Measurements from ENCODE around the gene SCML2.

SCML2 gene

DNA sequence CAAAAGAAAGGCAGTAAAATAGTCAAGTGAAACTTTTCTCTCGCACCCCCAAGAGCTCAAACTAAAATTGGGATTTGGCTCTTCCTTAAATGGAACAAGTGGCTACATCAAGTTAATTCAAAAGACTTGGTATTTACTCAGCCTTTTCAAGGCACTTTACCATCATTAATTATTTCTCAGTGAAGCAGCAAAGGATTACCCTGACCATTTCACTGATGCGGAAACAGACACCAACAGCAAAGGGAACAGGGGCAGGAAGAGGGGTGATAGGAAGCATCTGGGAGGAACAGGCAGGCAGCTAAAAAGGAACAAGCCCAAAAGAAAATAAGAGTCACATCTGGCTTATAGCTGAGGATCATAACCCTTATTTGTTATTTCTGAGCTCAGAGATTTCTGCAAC lies 2.7 kb downstream of the SCML2 start:
- DNase-seq, result no peak
- no CpG with 5 or more reads among the region's 2 CpGs for WGBS (ENCODE audit: extremely low coverage, insufficient coverage, low lambda C conversion rate)
- H3K23ac ChIP-seq (ENCODE audit: low read length), result no peak overlapping the region
- H3K79me1 ChIP-seq (ENCODE audit: low read length), result no peaks in the 10 kb centered on the region
- no peaks in the 10 kb centered on the region for H3K36me3 ChIP-seq (ENCODE audit: control insufficient read depth, insufficient read depth, low read length)
- H3K4me1 ChIP-seq (ENCODE audit: control insufficient read depth, low read depth, low read length), result no peaks in the 10 kb centered on the region
- no peak overlapping the region for H3K4me3 ChIP-seq (ENCODE audit: low read length)
- no peak overlapping the region for H4K8ac ChIP-seq (ENCODE audit: low read depth, low read length)
- H2AK5ac ChIP-seq (ENCODE audit: low read length), result no peak overlapping the region
- no peak overlapping the region for H3K27ac ChIP-seq (ENCODE audit: low read depth, low read length)
- no peak overlapping the region for H3K56ac ChIP-seq (ENCODE audit: low read length)
- H3K27me3 ChIP-seq (ENCODE audit: insufficient read depth, low read length, poor library complexity), result no peaks in the 10 kb centered on the region
- H3K79me2 ChIP-seq (ENCODE audit: control insufficient read depth, insufficient read depth, low read length), result no peaks in the 10 kb centered on the region
- no peak overlapping the region for H3K4ac ChIP-seq (ENCODE audit: low read depth, low read length)
- no peak overlapping the region for H3K4me2 ChIP-seq (ENCODE audit: low read length)
- H4K5ac ChIP-seq (ENCODE audit: low read length), result no peak overlapping the region
- H3K9ac ChIP-seq (ENCODE audit: low read length), result no peak overlapping the region
- H2BK120ac ChIP-seq (ENCODE audit: low read depth, low read length), result no peak overlapping the region
- H3K18ac ChIP-seq (ENCODE audit: low read length), result no peak overlapping the region
- no peak overlapping the region for H2BK15ac ChIP-seq (replicated peaks; ENCODE audit: low read depth)
- no peak overlapping the region for H2BK5ac ChIP-seq (ENCODE audit: low read length)

DNA sequence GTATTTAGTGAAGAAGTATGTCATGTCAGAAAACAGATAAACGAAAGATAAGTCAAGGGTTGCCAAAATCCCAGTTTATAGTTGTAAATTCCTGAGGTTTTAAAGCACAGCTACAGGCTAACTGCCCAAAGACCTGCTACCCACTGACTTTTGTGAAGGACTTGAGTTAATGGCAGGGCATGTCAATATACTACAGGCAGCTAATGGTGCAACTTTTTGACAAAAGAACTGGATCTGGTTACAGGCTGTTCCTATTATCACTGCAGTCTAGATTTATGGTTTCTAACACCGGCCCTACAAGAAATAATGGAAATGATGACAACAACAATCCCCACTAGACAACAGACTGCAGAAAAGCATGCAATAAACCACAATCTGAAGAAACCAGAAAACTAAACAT lies 6.4 kb downstream of the SCML2 start:
- Histone ChIP-seq H3K4ac (ENCODE audit: low read depth, low read length) (no peak overlapping the region), H3K56ac (ENCODE audit: low read length) (no peak overlapping the region), H3K4me1 (ENCODE audit: control insufficient read depth, low read depth, low read length) (no peaks in the 10 kb centered on the region), H4K5ac (ENCODE audit: low read length) (no peak overlapping the region), H2AK5ac (ENCODE audit: low read length) (no peak overlapping the region), H3K23ac (ENCODE audit: low read length) (no peak overlapping the region), H3K79me1 (ENCODE audit: low read length) (no peaks in the 10 kb centered on the region), H2BK15ac (replicated peaks; ENCODE audit: low read depth) (no peak overlapping the region), H3K27me3 (ENCODE audit: insufficient read depth, low read length, poor library complexity) (no peaks in the 10 kb centered on the region), H3K36me3 (ENCODE audit: control insufficient read depth, insufficient read depth, low read length) (no peaks in the 10 kb centered on the region), H3K27ac (ENCODE audit: low read depth, low read length) (no peak overlapping the region), H3K9ac (ENCODE audit: low read length) (no peak overlapping the region), H3K4me2 (ENCODE audit: low read length) (no peak overlapping the region), H3K79me2 (ENCODE audit: control insufficient read depth, insufficient read depth, low read length) (no peaks in the 10 kb centered on the region), H3K4me3 (ENCODE audit: low read length) (no peak overlapping the region), H2BK5ac (ENCODE audit: low read length) (no peak overlapping the region), H3K18ac (ENCODE audit: low read length) (no peak overlapping the region), H4K8ac (ENCODE audit: low read depth, low read length) (no peak overlapping the region), H2BK120ac (ENCODE audit: low read depth, low read length) (no peak overlapping the region)
- peak; percentile 2 for DNase-seq
- no CpG with 5 or more reads among the region's 2 CpGs for WGBS (ENCODE audit: extremely low coverage, insufficient coverage, low lambda C conversion rate)

DNA sequence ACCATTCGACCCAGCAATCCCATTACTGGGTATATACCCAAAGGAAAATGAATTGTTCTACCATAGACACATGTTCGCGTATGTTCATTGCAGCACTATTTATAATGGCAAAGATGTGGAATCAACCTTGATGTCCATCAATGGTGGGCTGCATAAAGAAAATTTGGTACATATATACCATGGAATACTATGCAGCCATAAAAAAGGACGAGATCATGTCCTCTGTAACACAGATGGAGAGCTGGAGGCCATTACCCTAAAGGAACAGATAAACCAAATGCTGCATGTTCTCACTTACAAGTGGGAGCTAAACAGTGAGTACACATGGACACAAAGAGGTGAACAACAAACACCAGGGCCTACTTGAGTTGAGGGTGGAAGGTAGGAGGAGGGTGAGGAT lies 45.1 kb downstream of the SCML2 start:
- Histone ChIP-seq H3K9ac (ENCODE audit: low read length) (no peak overlapping the region), H3K23ac (ENCODE audit: low read length) (no peak overlapping the region), H3K4me1 (ENCODE audit: control insufficient read depth, low read depth, low read length) (no peaks in the 10 kb centered on the region), H4K8ac (ENCODE audit: low read depth, low read length) (no peak overlapping the region), H3K79me1 (ENCODE audit: low read length) (no peaks in the 10 kb centered on the region), H3K79me2 (ENCODE audit: control insufficient read depth, insufficient read depth, low read length) (no peaks in the 10 kb centered on the region), H2BK5ac (ENCODE audit: low read length) (no peak overlapping the region), H3K36me3 (ENCODE audit: control insufficient read depth, insufficient read depth, low read length) (no peaks in the 10 kb centered on the region), H3K27me3 (ENCODE audit: insufficient read depth, low read length, poor library complexity) (no peaks in the 10 kb centered on the region), H2BK120ac (ENCODE audit: low read depth, low read length) (no peak overlapping the region), H3K27ac (ENCODE audit: low read depth, low read length) (no peak overlapping the region), H3K4me2 (ENCODE audit: low read length) (no peak overlapping the region), H4K5ac (ENCODE audit: low read length) (no peak overlapping the region), H3K4ac (ENCODE audit: low read depth, low read length) (no peak overlapping the region), H3K56ac (ENCODE audit: low read length) (no peak overlapping the region), H3K4me3 (ENCODE audit: low read length) (no peak overlapping the region), H2BK15ac (replicated peaks; ENCODE audit: low read depth) (no peak overlapping the region), H2AK5ac (ENCODE audit: low read length) (no peak overlapping the region), H3K18ac (ENCODE audit: low read length) (no peak overlapping the region)
- no peak for DNase-seq
- WGBS (ENCODE audit: extremely low coverage, insufficient coverage, low lambda C conversion rate), result no CpG with 5 or more reads among the region's 4 CpGs

DNA sequence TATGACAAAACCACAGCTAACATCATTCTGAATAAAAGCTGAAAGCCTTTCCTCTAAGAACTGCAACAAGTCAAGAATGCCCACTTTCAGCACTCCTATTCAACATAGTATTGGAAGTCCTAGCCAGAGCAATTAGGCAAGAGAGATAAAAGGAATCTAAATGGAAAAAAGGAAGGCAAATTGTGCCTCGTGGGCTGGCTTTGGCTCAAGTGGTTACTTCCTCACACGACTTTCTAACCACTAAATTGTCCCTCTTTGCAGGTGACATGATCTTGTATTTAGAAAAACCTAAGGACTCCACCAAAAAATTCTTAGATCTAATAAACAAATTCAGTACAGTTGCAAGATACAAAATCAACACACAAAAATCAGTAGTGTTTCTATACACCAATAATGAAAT lies 57.2 kb downstream of the SCML2 start:
- no peak overlapping the region for H3K23ac ChIP-seq (ENCODE audit: low read length)
- DNase-seq, result no peak
- H2BK15ac ChIP-seq (replicated peaks; ENCODE audit: low read depth), result no peak overlapping the region
- H3K27ac ChIP-seq (ENCODE audit: low read depth, low read length), result no peak overlapping the region
- H2BK5ac ChIP-seq (ENCODE audit: low read length), result no peak overlapping the region
- no peaks in the 10 kb centered on the region for H3K27me3 ChIP-seq (ENCODE audit: insufficient read depth, low read length, poor library complexity)
- H4K8ac ChIP-seq (ENCODE audit: low read depth, low read length), result no peak overlapping the region
- no peak overlapping the region for H4K5ac ChIP-seq (ENCODE audit: low read length)
- no peaks in the 10 kb centered on the region for H3K79me2 ChIP-seq (ENCODE audit: control insufficient read depth, insufficient read depth, low read length)
- H3K79me1 ChIP-seq (ENCODE audit: low read length), result no peaks in the 10 kb centered on the region
- H3K36me3 ChIP-seq (ENCODE audit: control insufficient read depth, insufficient read depth, low read length), result no peaks in the 10 kb centered on the region
- H3K4me2 ChIP-seq (ENCODE audit: low read length), result no peak overlapping the region
- no peak overlapping the region for H3K9ac ChIP-seq (ENCODE audit: low read length)
- no CpG with 5 or more reads among the region's 2 CpGs for WGBS (ENCODE audit: extremely low coverage, insufficient coverage, low lambda C conversion rate)
- no peak overlapping the region for H3K4ac ChIP-seq (ENCODE audit: low read depth, low read length)
- no peak overlapping the region for H3K18ac ChIP-seq (ENCODE audit: low read length)
- no peak overlapping the region for H2AK5ac ChIP-seq (ENCODE audit: low read length)
- H2BK120ac ChIP-seq (ENCODE audit: low read depth, low read length), result no peak overlapping the region
- H3K56ac ChIP-seq (ENCODE audit: low read length), result no peak overlapping the region
- no peaks in the 10 kb centered on the region for H3K4me1 ChIP-seq (ENCODE audit: control insufficient read depth, low read depth, low read length)
- no peak overlapping the region for H3K4me3 ChIP-seq (ENCODE audit: low read length)

DNA sequence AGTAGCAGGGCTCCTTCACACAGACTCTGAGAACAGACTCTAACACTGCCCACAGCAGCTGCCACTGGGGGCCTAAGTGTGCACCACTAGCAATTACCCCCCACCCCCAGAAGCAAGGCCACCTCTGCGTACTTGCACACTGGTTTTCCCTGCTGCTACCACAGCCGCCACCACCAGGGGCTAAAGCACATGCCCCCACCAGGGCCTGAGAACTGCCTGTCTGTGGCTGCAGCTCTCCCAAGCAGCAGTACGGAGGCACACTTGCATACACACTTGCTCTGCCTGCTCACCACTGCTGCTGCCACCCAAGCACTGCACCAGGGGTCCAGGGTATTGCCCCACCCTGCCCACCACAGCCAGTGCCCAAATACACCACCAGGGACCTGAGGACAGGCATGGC lies 59.6 kb downstream of the SCML2 start:
- H3K9ac ChIP-seq (ENCODE audit: low read length), result no peak overlapping the region
- H4K5ac ChIP-seq (ENCODE audit: low read length), result no peak overlapping the region
- DNase-seq, result peak; percentile 10
- H3K27ac ChIP-seq (ENCODE audit: low read depth, low read length), result no peak overlapping the region
- H3K23ac ChIP-seq (ENCODE audit: low read length), result no peak overlapping the region
- H2BK15ac ChIP-seq (replicated peaks; ENCODE audit: low read depth), result no peak overlapping the region
- no peak overlapping the region for H3K4ac ChIP-seq (ENCODE audit: low read depth, low read length)
- no peak overlapping the region for H4K8ac ChIP-seq (ENCODE audit: low read depth, low read length)
- H3K79me2 ChIP-seq (ENCODE audit: control insufficient read depth, insufficient read depth, low read length), result no peaks in the 10 kb centered on the region
- H3K18ac ChIP-seq (ENCODE audit: low read length), result no peak overlapping the region
- H3K4me3 ChIP-seq (ENCODE audit: low read length), result no peak overlapping the region
- no CpG with 5 or more reads among the region's 3 CpGs for WGBS (ENCODE audit: extremely low coverage, insufficient coverage, low lambda C conversion rate)
- no peaks in the 10 kb centered on the region for H3K4me1 ChIP-seq (ENCODE audit: control insufficient read depth, low read depth, low read length)
- no peaks in the 10 kb centered on the region for H3K36me3 ChIP-seq (ENCODE audit: control insufficient read depth, insufficient read depth, low read length)
- no peak overlapping the region for H2BK120ac ChIP-seq (ENCODE audit: low read depth, low read length)
- no peaks in the 10 kb centered on the region for H3K79me1 ChIP-seq (ENCODE audit: low read length)
- H3K56ac ChIP-seq (ENCODE audit: low read length), result no peak overlapping the region
- H2BK5ac ChIP-seq (ENCODE audit: low read length), result no peak overlapping the region
- H3K4me2 ChIP-seq (ENCODE audit: low read length), result no peak overlapping the region
- H2AK5ac ChIP-seq (ENCODE audit: low read length), result no peak overlapping the region
- H3K27me3 ChIP-seq (ENCODE audit: insufficient read depth, low read length, poor library complexity), result no peaks in the 10 kb centered on the region

DNA sequence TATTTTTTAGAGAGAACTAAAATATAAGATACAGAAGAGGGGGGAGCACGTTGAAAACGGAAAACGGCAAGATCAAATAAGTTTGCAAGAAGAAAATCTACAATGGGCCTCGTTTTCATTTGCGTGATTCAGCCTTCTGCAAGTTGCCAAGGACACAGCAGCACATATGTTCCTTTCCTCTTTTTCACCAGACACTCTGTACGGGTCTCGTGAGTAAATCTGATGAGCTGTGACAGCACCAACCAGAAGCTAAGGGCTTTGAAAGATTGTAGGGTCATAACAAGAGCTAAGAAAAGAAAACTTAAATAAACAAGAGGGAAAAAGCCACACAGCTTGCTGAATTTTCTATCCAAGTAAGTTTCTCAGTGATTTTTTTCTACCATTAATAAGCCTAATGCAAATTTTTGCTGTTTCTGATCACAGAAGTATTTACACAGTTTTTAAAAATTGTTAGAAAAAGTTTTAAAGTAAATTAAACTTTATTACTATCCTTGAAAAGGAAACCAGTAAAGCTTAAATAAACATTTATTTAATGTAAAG lies 63.4 kb downstream of the SCML2 start:
- Histone ChIP-seq H3K23ac (ENCODE audit: low read length) (no peak overlapping the region), H3K4me3 (ENCODE audit: low read length) (no peak overlapping the region), H2AK5ac (ENCODE audit: low read length) (no peak overlapping the region), H2BK120ac (ENCODE audit: low read depth, low read length) (no peak overlapping the region), H3K4ac (ENCODE audit: low read depth, low read length) (no peak overlapping the region), H3K4me1 (ENCODE audit: control insufficient read depth, low read depth, low read length) (no peaks in the 10 kb centered on the region), H2BK5ac (ENCODE audit: low read length) (no peak overlapping the region), H3K56ac (ENCODE audit: low read length) (no peak overlapping the region), H4K8ac (ENCODE audit: low read depth, low read length) (no peak overlapping the region), H3K27ac (ENCODE audit: low read depth, low read length) (no peak overlapping the region), H3K79me1 (ENCODE audit: low read length) (no peaks in the 10 kb centered on the region), H3K79me2 (ENCODE audit: control insufficient read depth, insufficient read depth, low read length) (no peaks in the 10 kb centered on the region), H3K27me3 (ENCODE audit: insufficient read depth, low read length, poor library complexity) (no peaks in the 10 kb centered on the region), H2BK15ac (replicated peaks; ENCODE audit: low read depth) (no peak overlapping the region), H3K4me2 (ENCODE audit: low read length) (no peak overlapping the region), H4K5ac (ENCODE audit: low read length) (no peak overlapping the region), H3K9ac (ENCODE audit: low read length) (no peak overlapping the region), H3K36me3 (ENCODE audit: control insufficient read depth, insufficient read depth, low read length) (no peaks in the 10 kb centered on the region), H3K18ac (ENCODE audit: low read length) (no peak overlapping the region)
- no peak for DNase-seq
- WGBS (ENCODE audit: extremely low coverage, insufficient coverage, low lambda C conversion rate), result no CpG with 5 or more reads among the region's 7 CpGs
